HAP-1 (cell line): ENCODE results near the gene ADD2.
"Not testable (repeated sequence)": the region's sequence is repeated elsewhere in the genome, so short reads cannot be mapped to it uniquely, and the experiment has no call there.

Source experiments
- DNase-seq, 2 experiments: peaks; one replicate each; pipeline ENCODE4 v3.0.0-alpha.2; 2016 to 2020; ENCODE audit warnings: low spot score in 2 of 2
- H3K27me3 ChIP-seq: fragments of 250-450 bp; sonication (Bioruptor Pico); 2 replicates; pipeline ENCODE4 v1.5.1; 2020; ENCODE audit warnings: low read depth, mild to moderate bottlenecking, moderate library complexity
- H3K36me3 ChIP-seq: fragments of 250-450 bp; sonication (Bioruptor Pico); replicated peaks from 2 replicates; pipeline ENCODE4 v1.5.1; 2020; ENCODE audit warnings: mild to moderate bottlenecking
- H3K4me1 ChIP-seq: fragments of 250-450 bp; sonication (Bioruptor Pico); 2 replicates; pipeline ENCODE4 v1.5.1; 2020; ENCODE audit warnings: mild to moderate bottlenecking
- H3K4me3 ChIP-seq: fragments of 250-450 bp; sonication (Bioruptor Pico); 2 replicates; pipeline ENCODE4 v1.5.1; 2020; ENCODE audit warnings: mild to moderate bottlenecking, moderate library complexity
- H3K9me3 ChIP-seq: fragments of 250-450 bp; sonication (Bioruptor Pico); 2 replicates; pipeline ENCODE4 v1.5.1; 2020; ENCODE audit warnings: mild to moderate bottlenecking, moderate library complexity
- in situ Hi-C: fragments of 300-500 bp; cut with MboI; formaldehyde crosslinking; loops from 3 replicates; pipeline ENCODE4 v1.14.3; 2020; ENCODE audit warnings: low sequenced_read_pairs, inconsistent platforms, mixed read lengths

The ADD2 gene

GRCh38 chr2:70767699-70768589 is at the start of gene ADD2:
Gene ADD2 (minus strand): TSS chr2:70768200. CDS start chr2:70706408, 61,792 bp downstream.
- H3K4me3 ChIP-seq: peak within 1 kb of the TSS; percentile 68
- no peaks in the 10 kb centered on the region for H3K36me3 ChIP-seq
- H3K9me3 ChIP-seq: no peaks in the 10 kb centered on the region
- DNase-seq: peak; percentile 77 to 81
- no peaks in the 10 kb centered on the region for H3K27me3 ChIP-seq
- H3K4me1 ChIP-seq: peaks cover 10% of the 10 kb centered on the region; the same call in 1 of the 2 replicates
- in situ Hi-C loops: no loop called here

- no peaks in the 10 kb centered on the region for H3K36me3 ChIP-seq
- no peak overlapping the region for H3K4me3 ChIP-seq
- in situ Hi-C loops: no loop called here
- no peaks in the 10 kb centered on the region for H3K9me3 ChIP-seq
- DNase-seq: no peak
- no peaks in the 10 kb centered on the region; the same call in 1 of the 2 replicates for H3K4me1 ChIP-seq
- no peaks in the 10 kb centered on the region for H3K27me3 ChIP-seq
These were observed 49.4 kb upstream of the ADD2 start for GRCh38 chr2:70817284-70817954.

- DNase-seq: no peak
- no peaks in the 10 kb centered on the region; the same call in 1 of the 2 replicates for H3K4me1 ChIP-seq
- H3K36me3 ChIP-seq: no peaks in the 10 kb centered on the region
- H3K27me3 ChIP-seq: no peaks in the 10 kb centered on the region
- no peaks in the 10 kb centered on the region for H3K9me3 ChIP-seq
- no peak overlapping the region for H3K4me3 ChIP-seq
- in situ Hi-C loops: no loop called here
These were observed 48.7 kb upstream of the ADD2 start for GRCh38 chr2:70816726-70817125.

- no peaks in the 10 kb centered on the region for H3K4me1 ChIP-seq
- no peak overlapping the region for H3K4me3 ChIP-seq
- no peak for DNase-seq
- H3K27me3 ChIP-seq: no peaks in the 10 kb centered on the region
- no peaks in the 10 kb centered on the region for H3K9me3 ChIP-seq
- in situ Hi-C loops: no loop called here
- H3K36me3 ChIP-seq: no peaks in the 10 kb centered on the region
These were observed 41.3 kb upstream of the ADD2 start for GRCh38 chr2:70808983-70809958.

GRCh38 chr2:70807828-70808118 is 39.8 kb upstream of the ADD2 start:
- in situ Hi-C loops: no loop called here
- no peaks in the 10 kb centered on the region for H3K27me3 ChIP-seq
- no peak for DNase-seq

GRCh38 chr2:70807102-70807827 is 39.3 kb upstream of the ADD2 start:
- Histone ChIP-seq H3K27me3 (no peaks in the 10 kb centered on the region), H3K36me3 (no peaks in the 10 kb centered on the region), H3K9me3 (no peaks in the 10 kb centered on the region), H3K4me3 (no peak overlapping the region), H3K4me1 (no peaks in the 10 kb centered on the region)
- in situ Hi-C loops: no loop called here
- DNase-seq: no peak

More at GRCh38 chr2:70807828-70808118, 39.8 kb upstream of the ADD2 start:
- no peaks in the 10 kb centered on the region for H3K36me3 ChIP-seq
- H3K9me3 ChIP-seq: no peaks in the 10 kb centered on the region
- no peak overlapping the region for H3K4me3 ChIP-seq
- no peaks in the 10 kb centered on the region for H3K4me1 ChIP-seq

GRCh38 chr2:70806620-70807019 is 38.6 kb upstream of the ADD2 start:
- in situ Hi-C loops: no loop called here
- H3K4me3 ChIP-seq: no peak overlapping the region
- no peaks in the 10 kb centered on the region for H3K36me3 ChIP-seq
- no peaks in the 10 kb centered on the region for H3K9me3 ChIP-seq
- H3K4me1 ChIP-seq: no peaks in the 10 kb centered on the region
- no peaks in the 10 kb centered on the region for H3K27me3 ChIP-seq
- no peak for DNase-seq

GRCh38 chr2:70806013-70806412 is 38.0 kb upstream of the ADD2 start:
- Histone ChIP-seq H3K4me3 (no peak overlapping the region), H3K36me3 (no peaks in the 10 kb centered on the region), H3K4me1 (no peaks in the 10 kb centered on the region), H3K27me3 (no peaks in the 10 kb centered on the region), H3K9me3 (no peaks in the 10 kb centered on the region)
- DNase-seq: no peak
- in situ Hi-C loops: no loop called here

- DNase-seq: no peak
- peaks cover 5% of the 10 kb centered on the region for H3K9me3 ChIP-seq
- H3K27me3 ChIP-seq: no peaks in the 10 kb centered on the region
- H3K4me1 ChIP-seq: no peaks in the 10 kb centered on the region
- in situ Hi-C loops: no loop called here
- H3K4me3 ChIP-seq: no peak overlapping the region
- no peaks in the 10 kb centered on the region for H3K36me3 ChIP-seq
These were observed 33.7 kb upstream of the ADD2 start for GRCh38 chr2:70801607-70802263.

GRCh38 chr2:70799706-70800105 is 31.7 kb upstream of the ADD2 start:
- Histone ChIP-seq H3K27me3 (no peaks in the 10 kb centered on the region), H3K9me3 (peaks cover 5% of the 10 kb centered on the region), H3K4me1 (no peaks in the 10 kb centered on the region), H3K4me3 (no peak overlapping the region), H3K36me3 (no peaks in the 10 kb centered on the region)
- no peak for DNase-seq
- in situ Hi-C loops: loop anchor here (10.0 kb wide), 1 partner anchor 145 kb away; no protein-coding TSS in a partner anchor

- not testable (repeated sequence) for H3K4me3 ChIP-seq, DNase-seq, H3K9me3 ChIP-seq, H3K4me1 ChIP-seq, H3K36me3 ChIP-seq, H3K27me3 ChIP-seq
- in situ Hi-C loops: loop anchor here (10.0 kb wide), 1 partner anchor 147 kb away; no protein-coding TSS in a partner anchor
These were observed 30.0 kb upstream of the ADD2 start for GRCh38 chr2:70797996-70798395.

GRCh38 chr2:70797506-70797905 is 29.5 kb upstream of the ADD2 start:
- peaks cover 5% of the 10 kb centered on the region for H3K9me3 ChIP-seq
- H3K27me3 ChIP-seq: no peaks in the 10 kb centered on the region
- DNase-seq: no peak
- in situ Hi-C loops: loop anchor here (10.0 kb wide), 1 partner anchor 147 kb away; no protein-coding TSS in a partner anchor
- H3K36me3 ChIP-seq: no peaks in the 10 kb centered on the region
- H3K4me3 ChIP-seq: no peak overlapping the region
- no peaks in the 10 kb centered on the region for H3K4me1 ChIP-seq
